ENCODE results near the gene BMPER.
"Not testable (repeated sequence)": the region's sequence is repeated elsewhere in the genome, so short reads cannot be mapped to it uniquely, and the experiment has no call there.

The BMPER gene

GRCh38 chr7:34136698-34137097 is 231.4 kb downstream of the BMPER start:
- no peak for DNase-seq (ENCODE audit: low read depth)

- no peak for DNase-seq (ENCODE audit: low read depth)
These were observed 231.8 kb downstream of the BMPER start for GRCh38 chr7:34137176-34137575.

GRCh38 chr7:34138483-34138882 is 233.1 kb downstream of the BMPER start:
- DNase-seq (ENCODE audit: low read depth): no peak

GRCh38 chr7:34139086-34139485 is 233.7 kb downstream of the BMPER start:
- DNase-seq (ENCODE audit: low read depth): no peak

- no peak for DNase-seq (ENCODE audit: low read depth)
These were observed 234.7 kb downstream of the BMPER start for GRCh38 chr7:34140066-34140465.

- DNase-seq (ENCODE audit: low read depth): no peak
These were observed 238.1 kb downstream of the BMPER start for GRCh38 chr7:34143402-34143801.

GRCh38 chr7:34145603-34146002 is 240.3 kb downstream of the BMPER start:
- DNase-seq (ENCODE audit: low read depth): no peak

GRCh38 chr7:34153656-34154270 is 248.4 kb downstream of the BMPER start:
- DNase-seq (ENCODE audit: low read depth): no peak

GRCh38 chr7:34155220-34155908 is 250.0 kb downstream of the BMPER start:
- DNase-seq (ENCODE audit: low read depth): peak; percentile 90

- no peak for DNase-seq (ENCODE audit: low read depth)
These were observed 251.0 kb downstream of the BMPER start for GRCh38 chr7:34156336-34156735.

GRCh38 chr7:34157137-34157536 is 251.8 kb downstream of the BMPER start:
- DNase-seq (ENCODE audit: low read depth): no peak

GRCh38 chr7:34158368-34159153 is 253.2 kb downstream of the BMPER start:
- DNase-seq (ENCODE audit: low read depth): no peak

- peak; percentile 54 for DNase-seq (ENCODE audit: low read depth)
These were observed 255.0 kb downstream of the BMPER start for GRCh38 chr7:34160261-34160752.

GRCh38 chr7:34162027-34162565 is 256.8 kb downstream of the BMPER start:
- DNase-seq (ENCODE audit: low read depth): no peak

- DNase-seq (ENCODE audit: low read depth): no peak
These were observed 257.3 kb downstream of the BMPER start for GRCh38 chr7:34162677-34163076.

GRCh38 chr7:34163956-34164355 is 258.6 kb downstream of the BMPER start:
- DNase-seq (ENCODE audit: low read depth): no peak

GRCh38 chr7:34165466-34165865 is 260.1 kb downstream of the BMPER start:
- no peak for DNase-seq (ENCODE audit: low read depth)

- peak; percentile 22 for DNase-seq (ENCODE audit: low read depth)
These were observed 260.7 kb downstream of the BMPER start for GRCh38 chr7:34165927-34166550.

- DNase-seq (ENCODE audit: low read depth): no peak
These were observed 262.7 kb downstream of the BMPER start for GRCh38 chr7:34168013-34168412.

- not testable (repeated sequence) for DNase-seq (ENCODE audit: low read depth)
These were observed 269.6 kb downstream of the BMPER start for GRCh38 chr7:34174688-34175616.

GRCh38 chr7:34175837-34176236 is 270.5 kb downstream of the BMPER start:
- no peak for DNase-seq (ENCODE audit: low read depth)

Data from non-pigmented ciliary epithelial cell (primary cell).